Pancreas (tissue), 10 donors: Measurements from ENCODE around the gene TAF15. TPM values are rescaled to one million over a fixed set of nuclear protein-coding genes. Genes with fewer than 3 reads are reported as not detected.

ENCODE experiments used
- ATAC-seq, 4 donors: fragments of 200-7000 bp; cut with Tn5 transposase; one replicate each; pipeline versions ENCODE4 v1.8.0 to v1.9.1; 2020; ENCODE audit warnings: mild to moderate bottlenecking in 4 of 4, moderate library complexity in 4 of 4
- DNase-seq, 6 donors: peaks; one replicate each; pipeline ENCODE4 v3.0.0-alpha.2; 2020
- FAIRE-seq: peaks from 2 replicates; lab custom pipeline; 2012; peaks lifted over from hg19 to GRCh38; lab: Jason Lieb, UNC
- H3K27ac ChIP-seq, 4 donors: fragments of 200-600 bp; sonication (generic); 1 replicate in 3 of 4; 2 replicates in 1 of 4; pipeline versions ENCODE4 v1.5.0 to v1.8.0; 2020
- H3K27me3 ChIP-seq, 4 donors: fragments of 200-600 bp; one replicate each; pipeline ENCODE4 v1.8.0; 2021
- H3K36me3 ChIP-seq, 3 donors: fragments of 200-600 bp; sonication (generic) in 1 of 3; one replicate each; pipeline versions ENCODE4 v1.5.0 to v1.8.0; 2020 to 2021
- H3K4me1 ChIP-seq, 3 donors: fragments of 200-600 bp; one replicate each; pipeline ENCODE4 v1.8.0; 2021
- H3K4me3 ChIP-seq, 4 donors: fragments of 200-600 bp; sonication (generic) in 2 of 4; one replicate each; pipeline versions ENCODE4 v1.5.0 to v1.8.0; 2020 to 2021
- H3K9me3 ChIP-seq, 4 donors: fragments of 200-600 bp; one replicate each; pipeline ENCODE4 v1.8.0; 2021
- CTCF ChIP-seq, 4 donors: fragments of 200-600 bp; sonication (generic) in 3 of 4; IDR thresholded peaks; one replicate each; pipeline versions ENCODE4 v1.5.0 to v1.8.0; 2021; ENCODE audit warnings: antibody characterized with exemption in 4 of 4
- WGBS, 2 donors: extraction: QIAGEN DNeasy Blood & Tissue Kit; methylation state at CpG; one replicate each; pipeline ENCODE4 v1.1.7; 2013; 5-methylcytosine and 5-hydroxymethylcytosine counted together
- intact Hi-C, 3 donors: fragments of 100-400 bp; cut with DNase I; formaldehyde crosslinking; loops; one replicate each; pipeline versions ENCODE4 v1.11.1 to v1.14.2; 2022
- polyA plus RNA-seq, 2 donors: library from polyadenylated mRNA; stranded (reverse); fragments of 200-250 nt; gene quantifications; one replicate each; pipeline ENCODE4 v1.2.3, GENCODE V29; 2013
- total RNA-seq, 6 donors: library from RNA; stranded (reverse); fragmentation: NEBNext Ultra II Directional in 4 of 6; extraction: Animal tissue kit (Norgen Biotek cat#: 25700) in 4 of 6; gene quantifications; one replicate each; pipeline versions ENCODE4 v1.2.1 to v1.2.4, GENCODE V29; 2021 to 2023
- donor health status: healthy with polysubstance abuse.
- donor health status: DM: no; HTN: no; CAD: no; lungs with moderate emphysema.
- donor health status: DM: no; HTN: no; CAD: no.
- donor health status: control.
- donor health status: control.
- donor health status: Bipolar disorder and iron deficiency.
- donor health status: DM: yes; HTN: yes; CAD: no.
- donor health status: DM: no; HTN: no; CAD: no.
- donor health status: DM: no; HTN: no; CAD: no.
- donor health status: DM: yes; HTN: yes; CAD: no.

TAF15 gene
- total and polyA plus RNA-seq, 8 donors = 62.9 to 88.1 (median 73.9) TPM

- Histone ChIP-seq H3K27ac (no peak overlapping the region), H3K36me3 (peaks cover 3 to 86% (median 45%) of the 10 kb centered on the region in 3 donors), H3K9me3 (no peaks in the 10 kb centered on the region), H3K27me3 (no peaks in the 10 kb centered on the region), H3K4me3 (no peak overlapping the region), H3K4me1 (no peaks in the 10 kb centered on the region)
- DNase-seq = no peak
- intact Hi-C loops = no loop called here
- no peak for TF ChIP-seq CTCF (IDR thresholded peaks at IDR 0.05)
- no peak for FAIRE-seq
- no peak for ATAC-seq
- WGBS, 2 donors = 93 to 100% methylated on average over 2 of the region's 2 CpGs
Observed at GRCh38 chr17:35843698-35844097, 34.4 kb downstream of the TAF15 start.

- H3K27ac ChIP-seq = no peak overlapping the region
- H3K36me3 ChIP-seq = peaks cover 3 to 79% (median 37%) of the 10 kb centered on the region in 3 donors
- no peak for FAIRE-seq
- no peak overlapping the region for H3K4me3 ChIP-seq
- no peaks in the 10 kb centered on the region for H3K4me1 ChIP-seq
- no peak for DNase-seq
- 97 to 98% methylated on average over 19 of the region's 19 CpGs for WGBS, 2 donors
- intact Hi-C loops = no loop called here
- no peaks in the 10 kb centered on the region for H3K27me3 ChIP-seq
- ATAC-seq = no peak
- H3K9me3 ChIP-seq = no peaks in the 10 kb centered on the region
- TF ChIP-seq CTCF (IDR thresholded peaks at IDR 0.05) = no peak
Observed at GRCh38 chr17:35844547-35844946, 35.3 kb downstream of the TAF15 start.

- no peak for TF ChIP-seq CTCF (IDR thresholded peaks at IDR 0.05)
- Histone ChIP-seq H3K27me3 (no peaks in the 10 kb centered on the region), H3K36me3 (peaks cover 3 to 68% (median 32%) of the 10 kb centered on the region in 3 donors), H3K4me1 (no peaks in the 10 kb centered on the region), H3K9me3 (no peaks in the 10 kb centered on the region), H3K27ac (no peak overlapping the region), H3K4me3 (no peak overlapping the region)
- ATAC-seq (no peak), DNase-seq (no peak), FAIRE-seq (no peak)
- intact Hi-C loops = no loop called here
- WGBS, 2 donors = 84 to 95% methylated on average over 3 of the region's 3 CpGs
Observed at GRCh38 chr17:35846055-35846809, 36.9 kb downstream of the TAF15 start.

- Histone ChIP-seq H3K27me3 (no peaks in the 10 kb centered on the region), H3K27ac (no peak overlapping the region), H3K9me3 (no peaks in the 10 kb centered on the region), H3K4me3 (no peak overlapping the region), H3K36me3 (peaks cover 3 to 60% (median 26%) of the 10 kb centered on the region in 3 donors), H3K4me1 (no peaks in the 10 kb centered on the region)
- 68 to 74% methylated on average over 2 of the region's 2 CpGs for WGBS, 2 donors
- FAIRE-seq (no peak), DNase-seq (no peak), ATAC-seq (no peak)
- intact Hi-C loops = no loop called here
- no peak for TF ChIP-seq CTCF (IDR thresholded peaks at IDR 0.05)
Observed at GRCh38 chr17:35847006-35847405, 37.7 kb downstream of the TAF15 start.
